Stimulated activated memory B cell treated with anti-CD40 and anti-IgM and Interleukin-4, amounts not matched to agents 10 μg/mL and 1 μg/mL and 100 μg/mL, for 72 hours (primary cell): ENCODE results near the gene ZC3H13.

ENCODE experiments used
- ATAC-seq: fragments of 150-1000 bp; cut with Tn5 transposase; 2 replicates; pipeline ENCODE4 v1.10.0; 2021
- H3K27ac Mint-ChIP-seq: one replicate; pipeline ENCODE4 v1.8.0; 2022; ENCODE audit warnings: mild to moderate bottlenecking, mixed read lengths
- H3K27me3 Mint-ChIP-seq: one replicate; pipeline ENCODE4 v1.8.0; 2022; ENCODE audit warnings: mixed read lengths
- H3K36me3 Mint-ChIP-seq: one replicate; pipeline ENCODE4 v1.8.0; 2022; ENCODE audit warnings: mixed read lengths
- H3K4me1 Mint-ChIP-seq: one replicate; pipeline ENCODE4 v1.8.0; 2022; ENCODE audit warnings: mixed read lengths
- H3K4me3 Mint-ChIP-seq: one replicate; pipeline ENCODE4 v1.8.0; 2022; ENCODE audit warnings: mild to moderate bottlenecking, moderate library complexity, mixed read lengths
- H3K9me3 Mint-ChIP-seq: one replicate; pipeline ENCODE4 v1.8.0; 2022; ENCODE audit warnings: mixed read lengths

The ZC3H13 gene

DNA sequence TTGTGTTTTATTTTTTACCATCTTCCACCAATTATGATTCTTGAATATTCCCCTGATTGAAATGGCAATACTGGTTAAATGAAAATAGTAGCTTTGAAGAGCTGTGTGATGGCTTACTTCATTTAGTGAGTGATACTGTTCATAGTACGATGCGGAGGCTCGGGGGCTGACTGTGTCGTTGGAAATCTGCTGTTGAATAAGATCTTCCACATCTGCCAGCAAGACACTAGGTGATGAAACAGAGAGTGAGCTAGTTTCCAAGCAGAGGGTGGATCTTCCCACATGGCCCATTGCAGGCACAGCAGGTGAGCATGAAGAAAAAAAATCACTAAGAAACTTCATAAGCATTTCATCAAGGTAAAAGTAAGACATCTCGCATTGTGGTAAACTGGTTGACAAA, 29.8 kb upstream of the ZC3H13 start:
- Mint-ChIP-seq H3K9me3 (no peaks in the 10 kb centered on the region), H3K36me3 (no peaks in the 10 kb centered on the region), H3K4me1 (no peaks in the 10 kb centered on the region), H3K4me3 (no peak overlapping the region), H3K27ac (no peak overlapping the region), H3K27me3 (no peaks in the 10 kb centered on the region)
- no peak for ATAC-seq

DNA sequence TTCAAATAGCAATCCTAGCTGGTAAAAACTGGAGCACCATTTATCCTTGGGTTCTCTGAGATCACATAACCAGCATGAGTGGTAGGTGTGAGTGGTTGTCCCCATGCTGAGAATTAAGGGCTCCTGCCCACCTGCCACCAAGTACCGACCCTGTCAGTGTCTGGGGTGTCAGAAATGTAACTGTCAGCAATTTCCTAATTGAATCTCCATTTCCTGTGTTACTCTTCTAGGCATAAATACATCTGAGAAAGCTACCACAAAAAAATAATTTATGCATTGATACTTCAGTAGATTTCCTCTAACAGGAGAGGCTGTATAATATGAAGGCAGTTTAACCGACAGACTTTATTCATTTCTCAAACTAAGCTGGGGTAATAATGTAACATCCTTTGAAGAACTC, 27.2 kb upstream of the ZC3H13 start:
- Mint-ChIP-seq H3K4me3 (no peak overlapping the region), H3K9me3 (peaks cover 3% of the 10 kb centered on the region), H3K27ac (no peak overlapping the region), H3K4me1 (no peaks in the 10 kb centered on the region), H3K36me3 (no peaks in the 10 kb centered on the region), H3K27me3 (no peaks in the 10 kb centered on the region)
- ATAC-seq, result no peak

DNA sequence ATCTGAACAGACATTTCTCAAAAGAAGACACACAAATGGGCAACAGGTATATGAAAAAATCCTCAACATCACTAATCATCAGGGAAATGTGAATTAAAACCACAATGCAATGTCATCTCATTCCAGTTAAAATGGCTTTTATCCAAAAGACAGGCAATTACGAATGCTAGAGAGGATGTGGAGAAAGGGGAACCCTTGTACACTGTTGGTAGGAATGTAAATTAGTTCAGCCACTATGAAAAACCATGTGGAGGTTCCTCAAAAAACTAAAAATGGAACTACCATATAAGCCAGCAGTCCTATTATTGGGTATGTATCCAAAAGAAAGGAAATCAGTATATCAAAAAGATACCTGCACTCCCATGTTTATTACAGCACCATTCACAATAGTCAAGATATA, 24.7 kb upstream of the ZC3H13 start:
- no peak overlapping the region for H3K4me3 Mint-ChIP-seq
- no peaks in the 10 kb centered on the region for H3K27me3 Mint-ChIP-seq

DNA sequence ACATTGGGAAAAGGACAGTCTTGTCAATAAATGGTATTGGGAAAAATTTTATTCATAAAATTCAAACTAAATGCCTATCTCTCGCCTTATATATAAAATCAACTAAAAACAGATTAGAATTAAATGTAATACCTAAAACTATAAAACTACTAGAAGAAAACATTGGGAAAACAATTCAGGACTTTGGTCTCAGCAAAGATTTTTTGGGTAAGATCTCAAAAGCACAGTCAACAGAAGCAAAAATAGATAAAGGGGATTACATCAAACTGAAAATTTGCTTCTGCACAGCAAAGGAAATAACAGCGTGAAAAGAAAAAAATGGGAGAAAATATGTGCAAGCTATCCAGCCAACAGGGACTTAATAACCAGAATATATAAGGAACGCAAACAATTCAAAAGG, 24.3 kb upstream of the ZC3H13 start:
- H3K4me3 Mint-ChIP-seq, result no peak overlapping the region
- H3K9me3 Mint-ChIP-seq, result peaks cover 3% of the 10 kb centered on the region
- H3K27me3 Mint-ChIP-seq, result peaks cover 3% of the 10 kb centered on the region
- no peaks in the 10 kb centered on the region for H3K36me3 Mint-ChIP-seq
- ATAC-seq, result no peak
- H3K4me1 Mint-ChIP-seq, result peaks cover 2% of the 10 kb centered on the region
- no peak overlapping the region for H3K27ac Mint-ChIP-seq

More for the DNA sequence above, 24.7 kb upstream of the ZC3H13 start:
- H3K27ac Mint-ChIP-seq, result no peak overlapping the region
- no peaks in the 10 kb centered on the region for H3K4me1 Mint-ChIP-seq
- H3K9me3 Mint-ChIP-seq, result peaks cover 3% of the 10 kb centered on the region
- ATAC-seq, result no peak
- no peaks in the 10 kb centered on the region for H3K36me3 Mint-ChIP-seq

DNA sequence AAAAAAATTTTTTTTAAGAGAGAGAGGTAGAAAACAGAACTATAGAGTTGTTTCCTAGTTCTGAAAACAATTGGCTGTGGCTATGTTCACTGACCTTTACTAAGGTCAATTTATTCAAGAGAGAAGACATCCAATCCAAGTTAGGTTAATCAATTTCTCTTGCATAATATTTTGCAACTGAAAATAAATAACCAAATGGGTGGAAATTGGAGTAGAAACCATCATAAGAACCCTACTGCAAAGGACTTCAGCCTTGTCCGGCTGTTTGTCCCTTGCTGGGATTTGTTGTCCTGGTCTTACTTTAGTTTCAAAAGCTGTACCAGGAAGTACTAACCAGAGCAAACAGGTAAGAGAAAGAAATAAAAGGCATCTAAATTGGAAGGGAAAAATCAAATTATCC, 23.3 kb upstream of the ZC3H13 start:
- no peak for ATAC-seq
- Mint-ChIP-seq H3K4me3 (no peak overlapping the region), H3K27me3 (peaks cover 13% of the 10 kb centered on the region), H3K27ac (no peak overlapping the region), H3K9me3 (peaks cover 3% of the 10 kb centered on the region), H3K36me3 (no peaks in the 10 kb centered on the region), H3K4me1 (peaks cover 10% of the 10 kb centered on the region)

DNA sequence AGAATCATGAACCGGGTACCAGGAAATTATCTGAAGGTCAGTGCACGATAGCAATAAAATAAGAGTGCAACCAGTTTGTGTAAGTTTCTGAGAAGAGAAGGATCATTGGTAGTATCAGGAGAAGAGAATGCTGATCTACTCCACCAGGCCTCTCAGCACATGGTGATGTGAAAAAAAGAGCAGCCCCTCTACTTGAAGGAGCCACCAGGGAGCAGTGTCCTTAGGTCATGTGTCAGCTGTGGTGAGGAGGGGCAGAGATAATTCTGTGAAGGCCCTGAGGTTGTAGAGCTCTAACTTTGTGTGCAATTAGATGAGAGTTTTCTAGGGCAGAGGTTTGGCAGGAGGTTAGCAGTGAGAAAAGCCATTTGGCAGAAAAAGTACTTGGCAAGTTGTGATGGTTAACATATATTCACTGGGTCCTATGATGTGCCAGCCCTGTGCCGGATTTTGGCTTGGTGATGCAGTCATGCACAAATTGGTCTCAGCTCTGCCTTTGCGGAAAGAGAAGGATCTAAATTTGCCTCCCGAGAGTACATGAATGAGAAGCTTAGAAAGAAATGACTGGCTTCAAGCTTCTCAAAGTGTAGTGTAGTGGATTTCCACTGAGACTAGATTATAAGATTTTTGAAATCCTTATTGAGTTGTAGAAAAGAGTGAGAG, 19.2 kb upstream of the ZC3H13 start:
- H3K27ac Mint-ChIP-seq, result peak overlapping the region; percentile 56
- H3K27me3 Mint-ChIP-seq, result peaks cover 13% of the 10 kb centered on the region
- peak; percentile 74 for ATAC-seq
- peaks cover 10% of the 10 kb centered on the region for H3K4me1 Mint-ChIP-seq
- no peaks in the 10 kb centered on the region for H3K36me3 Mint-ChIP-seq
- no peak overlapping the region for H3K4me3 Mint-ChIP-seq
- H3K9me3 Mint-ChIP-seq, result no peaks in the 10 kb centered on the region

DNA sequence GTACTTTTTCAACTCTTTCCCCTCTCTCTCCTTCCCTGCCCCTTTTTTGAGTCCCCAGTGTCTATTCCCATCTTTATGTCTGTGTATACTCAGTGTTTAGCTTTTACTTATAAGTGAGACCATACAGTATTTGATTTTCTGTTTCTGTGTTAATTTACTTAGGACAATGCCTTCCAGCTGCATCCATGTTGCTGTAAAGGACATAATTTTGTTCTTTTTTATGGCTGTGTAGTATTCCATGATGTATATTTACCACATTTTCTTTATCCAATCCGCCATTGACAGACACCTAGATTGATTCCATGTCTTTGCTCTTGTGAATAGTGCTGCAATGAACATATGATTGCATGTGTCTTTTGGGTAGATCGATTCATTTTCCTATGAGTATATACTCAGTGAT, 10.7 kb upstream of the ZC3H13 start:
- Mint-ChIP-seq H3K4me3 (no peak overlapping the region), H3K9me3 (peaks cover 4% of the 10 kb centered on the region), H3K4me1 (no peaks in the 10 kb centered on the region), H3K27me3 (no peaks in the 10 kb centered on the region), H3K36me3 (no peaks in the 10 kb centered on the region), H3K27ac (no peak overlapping the region)
- ATAC-seq, result no peak

DNA sequence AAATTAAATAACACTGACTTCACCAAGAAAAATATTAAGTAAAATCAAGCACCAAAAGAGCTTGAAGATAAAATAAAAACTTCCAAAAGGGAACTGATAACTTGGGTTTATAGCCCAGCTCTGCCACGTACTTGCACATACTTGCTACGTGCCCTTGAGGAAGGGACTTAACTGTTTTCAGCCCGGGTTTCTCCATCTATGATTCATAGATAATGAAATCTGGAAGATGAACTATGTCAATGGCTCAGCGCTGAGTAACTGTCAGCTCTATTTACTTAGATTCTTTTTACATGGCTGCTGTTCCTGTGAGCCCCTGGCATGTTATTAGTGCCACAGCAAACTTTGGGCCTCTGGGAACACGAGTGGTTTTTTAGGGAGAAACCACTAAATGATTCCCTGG, 9.6 kb upstream of the ZC3H13 start:
- no peak overlapping the region for H3K27ac Mint-ChIP-seq
- H3K9me3 Mint-ChIP-seq, result peaks cover 4% of the 10 kb centered on the region
- H3K4me3 Mint-ChIP-seq, result no peak overlapping the region
- ATAC-seq, result no peak
- no peaks in the 10 kb centered on the region for H3K27me3 Mint-ChIP-seq
- H3K4me1 Mint-ChIP-seq, result no peaks in the 10 kb centered on the region
- H3K36me3 Mint-ChIP-seq, result no peaks in the 10 kb centered on the region

DNA sequence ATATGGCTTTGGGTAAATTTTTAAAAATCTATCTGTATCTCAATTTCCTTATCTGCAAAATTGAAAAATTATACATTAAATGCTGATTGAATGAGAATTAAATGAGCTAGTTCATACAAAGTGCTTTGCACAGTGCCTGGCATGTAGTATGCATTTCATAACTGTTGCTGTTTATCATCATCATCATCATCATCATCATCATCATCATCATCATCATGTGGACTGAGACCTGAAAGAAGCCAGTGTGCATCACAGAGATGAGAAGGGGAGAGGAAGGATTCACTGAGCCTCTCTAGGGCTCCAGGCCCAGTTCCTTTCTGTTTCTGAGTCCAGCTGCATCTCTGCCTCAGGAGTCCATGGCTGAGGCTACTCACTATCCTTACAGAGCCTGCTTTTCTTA, 6.9 kb upstream of the ZC3H13 start:
- peaks cover 4% of the 10 kb centered on the region for H3K9me3 Mint-ChIP-seq
- no peaks in the 10 kb centered on the region for H3K4me1 Mint-ChIP-seq
- H3K27ac Mint-ChIP-seq, result no peak overlapping the region
- ATAC-seq, result no peak
- peaks cover 8% of the 10 kb centered on the region for H3K27me3 Mint-ChIP-seq
- no peak overlapping the region for H3K4me3 Mint-ChIP-seq
- no peaks in the 10 kb centered on the region for H3K36me3 Mint-ChIP-seq

DNA sequence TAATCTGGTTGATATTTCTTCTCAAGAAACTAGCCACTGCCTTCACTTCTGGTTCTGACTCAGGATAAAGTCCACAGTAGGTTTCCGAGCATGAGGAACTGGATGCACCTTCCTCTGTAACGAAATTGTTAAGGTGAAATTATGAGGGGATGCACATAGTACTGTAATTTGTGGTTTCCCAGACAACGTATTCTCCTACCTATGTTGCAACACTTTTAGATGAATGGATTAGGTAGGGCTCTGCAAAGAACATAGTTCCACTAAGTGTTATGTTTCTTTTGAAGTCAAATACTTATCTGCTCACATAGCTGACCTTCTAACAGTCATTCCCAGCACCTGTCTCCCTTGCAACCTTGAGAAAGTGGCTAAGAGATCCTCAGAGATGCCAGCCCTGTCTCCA, 5.7 kb upstream of the ZC3H13 start:
- no peak for ATAC-seq
- Mint-ChIP-seq H3K4me3 (no peak overlapping the region), H3K27me3 (peaks cover 8% of the 10 kb centered on the region), H3K36me3 (no peaks in the 10 kb centered on the region), H3K27ac (no peak overlapping the region), H3K4me1 (no peaks in the 10 kb centered on the region), H3K9me3 (peaks cover 2% of the 10 kb centered on the region)

DNA sequence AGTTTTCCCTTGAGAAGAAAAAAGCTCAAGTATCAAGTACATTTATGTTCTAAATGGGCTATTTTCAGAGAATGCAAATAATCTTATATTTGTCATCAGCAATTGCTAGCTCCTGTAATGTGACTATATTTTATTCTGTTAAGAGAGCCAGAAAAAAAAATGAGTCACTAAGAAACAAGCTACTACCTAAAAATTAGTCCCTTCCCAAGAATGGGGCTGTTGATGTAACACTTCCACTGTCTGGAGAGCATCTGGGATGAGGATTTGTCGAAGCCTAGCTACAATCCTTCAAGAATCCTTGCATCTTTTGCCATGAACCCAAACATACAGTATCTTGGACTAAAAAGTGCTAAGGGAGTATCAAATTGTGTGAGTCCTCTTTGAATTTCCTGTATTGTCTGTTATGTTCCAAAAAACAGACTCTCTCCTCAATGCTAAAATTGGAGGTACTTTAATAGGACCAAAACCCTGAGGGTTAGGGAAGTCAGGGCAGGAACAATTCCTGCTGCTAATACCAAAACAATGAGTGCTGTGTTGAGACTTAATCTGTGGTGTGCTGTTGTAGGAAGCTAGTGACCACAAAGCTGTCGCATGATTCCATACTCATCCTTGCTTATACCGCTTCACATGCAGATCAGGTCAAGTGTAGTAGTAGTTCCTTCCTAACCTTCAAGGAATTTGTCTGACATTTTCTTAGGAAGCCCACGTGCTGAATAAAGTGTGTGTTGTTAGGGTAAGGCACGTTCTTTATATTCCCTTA, 4.9 kb upstream of the ZC3H13 start:
- Mint-ChIP-seq H3K36me3 (no peaks in the 10 kb centered on the region), H3K27me3 (peaks cover 8% of the 10 kb centered on the region), H3K9me3 (no peaks in the 10 kb centered on the region), H3K4me3 (no peak overlapping the region), H3K27ac (no peak overlapping the region), H3K4me1 (no peaks in the 10 kb centered on the region)
- no peak for ATAC-seq

DNA sequence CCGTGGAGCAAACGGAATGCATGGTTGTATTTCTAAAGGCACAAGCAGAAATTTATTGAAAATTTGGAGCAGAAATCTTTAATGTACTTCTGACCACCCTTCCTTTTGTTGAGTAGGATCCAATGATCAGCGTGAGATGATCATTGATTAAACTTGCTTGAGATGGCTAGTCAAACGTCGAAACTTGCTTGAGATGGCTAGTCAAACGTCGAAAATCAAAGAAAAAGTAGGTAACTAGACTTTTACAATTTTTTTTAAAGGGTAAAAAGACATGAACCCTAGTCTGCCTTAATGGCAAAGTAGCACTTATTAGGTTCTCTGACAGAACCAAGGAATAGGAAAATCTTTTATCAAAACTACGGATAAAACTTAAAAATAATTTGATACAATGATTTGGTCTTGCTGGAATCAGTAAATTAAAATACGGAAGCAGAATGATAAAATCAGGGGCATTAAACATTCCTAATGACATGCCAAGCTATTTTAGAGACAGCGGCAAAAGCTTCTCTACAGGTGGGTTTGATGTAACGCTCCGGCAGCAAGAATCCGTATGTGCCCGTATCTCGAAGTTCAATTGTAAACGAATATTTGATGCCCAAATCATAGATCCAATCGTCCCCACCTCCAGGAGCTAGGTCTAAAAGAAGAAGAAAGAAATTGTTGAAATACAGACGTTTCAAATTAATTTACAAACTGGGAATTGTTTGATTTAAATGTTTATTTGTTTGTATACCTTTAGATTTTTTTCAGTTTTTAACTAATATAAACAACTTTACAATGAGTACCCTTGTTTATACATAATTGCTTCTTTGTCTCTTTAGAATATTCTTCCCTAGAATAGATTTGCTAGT, 841 bp upstream of the ZC3H13 start:
- Mint-ChIP-seq H3K27ac (peak overlapping the region; percentile 99), H3K27me3 (peaks cover 8% of the 10 kb centered on the region)

DNA sequence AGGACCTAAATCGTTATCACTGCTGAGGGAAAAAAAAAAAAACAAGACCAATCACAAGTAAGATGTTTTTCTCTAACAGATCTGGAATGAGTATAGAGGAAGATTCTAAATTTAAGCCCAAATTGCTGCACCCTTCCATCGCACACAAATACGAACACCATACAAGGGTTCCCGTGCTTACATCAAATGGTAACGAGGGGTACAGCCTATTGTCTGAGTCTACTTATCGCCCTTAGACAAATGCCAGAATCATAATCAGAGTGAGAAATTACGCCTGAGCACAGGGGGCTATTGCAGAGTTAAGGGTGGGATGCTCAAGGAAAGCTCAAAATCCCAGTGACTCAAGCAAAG, 603 bp downstream of the ZC3H13 start:
- Mint-ChIP-seq H3K9me3 (no peaks in the 10 kb centered on the region), H3K36me3 (peaks cover 7% of the 10 kb centered on the region), H3K4me3 (peak overlapping the region; percentile 99), H3K27me3 (peaks cover 7% of the 10 kb centered on the region), H3K4me1 (peaks cover 16% of the 10 kb centered on the region), H3K27ac (peak overlapping the region; percentile 99)
- peak; percentile 1 for ATAC-seq

More for the DNA sequence above, 841 bp upstream of the ZC3H13 start:
- H3K4me1 Mint-ChIP-seq, result peaks cover 8% of the 10 kb centered on the region
- H3K4me3 Mint-ChIP-seq, result peak overlapping the region; percentile 99
- H3K9me3 Mint-ChIP-seq, result no peaks in the 10 kb centered on the region
- no peak for ATAC-seq
- no peaks in the 10 kb centered on the region for H3K36me3 Mint-ChIP-seq

DNA sequence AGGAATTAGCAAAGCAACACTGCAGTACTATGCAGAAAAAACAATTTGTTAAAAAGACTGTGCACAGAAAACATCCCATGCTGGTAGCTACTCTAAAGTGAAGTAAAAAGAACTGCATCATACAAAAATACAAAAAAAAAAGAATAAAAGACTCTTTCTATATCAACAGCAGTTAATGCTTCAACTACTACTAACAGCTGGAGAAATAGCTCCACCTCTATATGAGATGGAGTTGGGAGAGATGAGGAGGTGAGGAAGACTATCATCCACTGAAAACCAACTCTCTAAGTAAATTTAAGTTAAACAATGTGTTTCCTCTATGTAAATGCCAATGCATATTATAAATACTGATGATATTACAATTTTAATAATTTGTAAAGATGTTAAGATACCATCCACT, 1.8 kb downstream of the ZC3H13 start:
- Mint-ChIP-seq H3K4me3 (no peak overlapping the region), H3K4me1 (peaks cover 16% of the 10 kb centered on the region), H3K36me3 (peaks cover 7% of the 10 kb centered on the region), H3K27me3 (no peaks in the 10 kb centered on the region), H3K27ac (no peak overlapping the region), H3K9me3 (no peaks in the 10 kb centered on the region)
- no peak for ATAC-seq

DNA sequence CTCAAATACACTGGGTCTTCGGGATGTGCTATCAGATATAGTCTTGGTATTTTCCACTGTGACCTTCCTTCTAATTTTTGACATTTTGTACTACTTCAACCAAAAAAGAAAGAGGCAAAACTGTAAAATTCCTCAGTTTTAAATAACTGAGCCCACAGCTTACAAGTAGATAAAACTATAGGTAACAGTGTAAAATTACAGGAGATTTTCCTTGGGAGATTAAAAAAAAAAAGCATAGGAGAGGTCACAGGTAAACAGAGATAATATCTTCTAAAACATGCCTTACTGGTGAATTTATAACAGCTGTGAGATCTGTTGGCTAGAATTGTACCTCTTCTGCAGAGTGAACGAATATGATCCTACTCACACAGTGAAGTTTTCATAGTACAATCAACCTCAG, 7.1 kb downstream of the ZC3H13 start:
- Mint-ChIP-seq H3K4me1 (peaks cover 8% of the 10 kb centered on the region), H3K36me3 (peaks cover 27% of the 10 kb centered on the region), H3K27ac (no peak overlapping the region), H3K4me3 (no peak overlapping the region), H3K9me3 (no peaks in the 10 kb centered on the region), H3K27me3 (no peaks in the 10 kb centered on the region)
- no peak for ATAC-seq
